KBM-7 (cell line): ENCODE data around the gene DENND5B.
"Not testable (repeated sequence)": the region's sequence is repeated elsewhere in the genome, so short reads cannot be mapped to it uniquely, and the experiment has no call there.

Experiments used
- DNase-seq: peaks from one replicate; pipeline ENCODE4 v3.0.0-alpha.2; 2015
- in situ Hi-C: fragments of 300-500 bp; cut with MboI; formaldehyde crosslinking; loops from 2 replicates; pipeline ENCODE4 v1.14.3; 2020; ENCODE audit warnings: low sequenced_read_pairs, low pct_unique_long_range_greater_than_20kb, mixed read lengths

The DENND5B gene

DNA sequence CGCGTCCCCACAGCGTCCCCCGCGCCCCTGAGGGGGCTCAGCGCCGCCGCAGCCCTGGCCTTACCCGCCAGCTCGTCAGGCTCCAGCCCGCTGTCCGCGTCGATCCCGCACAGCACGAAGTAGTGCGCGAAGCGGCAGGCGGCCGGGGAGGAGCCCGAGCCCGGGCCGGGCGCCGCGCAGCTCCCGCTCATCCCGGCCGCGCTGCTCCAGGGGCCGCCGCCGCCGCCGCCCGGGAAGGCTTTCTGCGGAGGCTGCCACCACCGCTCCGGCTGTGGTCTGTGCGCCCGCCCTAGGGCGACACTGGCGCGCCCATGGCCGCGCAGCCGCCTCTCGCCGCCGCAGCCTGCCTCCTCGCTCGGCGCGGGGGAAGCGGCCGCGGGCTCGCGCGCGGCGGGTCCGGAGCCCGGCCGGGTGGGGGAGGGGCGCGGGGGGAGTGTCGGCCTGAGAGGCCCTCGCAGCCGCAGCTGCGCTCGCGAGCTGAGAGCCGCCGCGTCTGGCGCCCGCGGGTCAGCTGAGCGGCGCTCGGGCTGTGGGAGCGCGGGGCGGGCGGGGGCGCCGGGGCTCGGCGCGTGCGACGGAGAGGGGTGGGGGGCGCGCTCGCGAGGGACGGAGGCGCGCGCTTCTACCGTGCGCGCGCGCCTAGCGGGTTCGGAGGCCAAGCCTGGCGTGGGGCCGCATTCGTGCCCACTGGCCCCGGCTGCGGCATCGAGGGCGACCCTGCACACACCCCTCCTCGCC, at the start of gene DENND5B:
Gene DENND5B, minus strand, starts transcription at position 495 of the 738 bp plus-strand sequence. Its CDS starts 304 bp downstream, at position 191.
- in situ Hi-C loops, result no loop called here
- peak; percentile 47 for DNase-seq

DNA sequence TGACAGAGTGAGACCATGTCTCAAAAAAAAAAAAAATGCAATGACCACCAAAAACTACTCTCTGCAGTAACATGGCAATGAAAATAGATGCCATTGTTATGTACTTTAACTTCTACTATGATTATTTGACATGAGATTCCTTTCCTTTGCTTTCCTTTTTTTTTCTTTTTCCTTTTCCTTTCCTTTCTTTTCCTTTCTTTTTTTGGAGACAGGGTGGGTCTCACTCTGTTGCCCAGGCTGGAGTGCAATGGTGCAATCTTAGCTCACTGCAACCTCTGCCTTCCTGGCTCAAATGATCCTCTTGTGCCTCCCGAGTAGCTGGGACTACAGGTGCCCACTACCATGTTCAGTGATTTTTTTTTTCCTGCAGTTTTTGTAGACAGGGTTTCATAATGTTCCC, 43.7 kb upstream of the DENND5B start:
- in situ Hi-C loops, result loop anchor here (25.0 kb wide), 2 partner anchors 222 to 372 kb away; no protein-coding TSS in a partner anchor

DNA sequence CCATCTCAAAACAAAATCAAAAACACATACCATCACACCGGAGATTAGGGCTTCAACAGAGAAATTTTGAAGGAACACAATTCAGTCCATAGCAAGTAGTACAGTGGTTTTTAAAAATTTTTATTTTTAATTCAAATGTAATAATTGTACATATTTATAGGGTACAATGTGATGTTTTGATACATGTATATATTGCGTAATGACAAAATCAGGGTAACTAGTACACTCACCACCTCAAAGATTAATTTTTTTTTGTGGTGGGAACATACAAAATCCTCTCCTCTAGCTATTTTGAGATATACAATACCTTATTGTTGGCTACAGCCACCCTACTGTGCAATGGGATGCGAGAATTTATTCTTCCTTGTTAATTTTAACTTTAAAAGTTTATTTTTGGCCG, 42.5 kb upstream of the DENND5B start:
- in situ Hi-C loops, result loop anchor here (25.0 kb wide), 2 partner anchors 221 to 371 kb away; no protein-coding TSS in a partner anchor
- DNase-seq, result no peak

More for the DNA sequence above, 43.7 kb upstream of the DENND5B start:
- no peak for DNase-seq

DNA sequence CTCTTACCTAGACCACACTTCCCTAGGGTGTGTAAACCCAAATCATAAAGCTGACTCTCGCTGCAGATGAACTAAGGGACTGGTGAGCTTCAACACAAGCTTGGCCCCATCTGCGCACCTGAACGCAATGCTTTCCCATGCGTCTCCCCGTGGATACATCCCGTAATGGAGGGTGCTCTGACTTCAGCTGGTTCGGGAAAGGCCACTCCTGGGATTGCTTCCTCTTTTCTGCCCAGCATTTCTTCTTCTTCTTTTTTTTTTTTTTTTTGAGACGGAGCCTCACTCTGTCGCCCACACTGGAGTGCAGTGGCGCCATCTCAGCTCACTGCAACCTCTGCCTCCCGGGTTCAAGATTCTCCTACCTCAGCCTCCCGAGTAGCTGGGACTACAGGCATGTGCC, 40.9 kb upstream of the DENND5B start:
- in situ Hi-C loops, result loop anchor here (25.0 kb wide), 2 partner anchors 220 to 370 kb away; no protein-coding TSS in a partner anchor
- peak; percentile 53 for DNase-seq

DNA sequence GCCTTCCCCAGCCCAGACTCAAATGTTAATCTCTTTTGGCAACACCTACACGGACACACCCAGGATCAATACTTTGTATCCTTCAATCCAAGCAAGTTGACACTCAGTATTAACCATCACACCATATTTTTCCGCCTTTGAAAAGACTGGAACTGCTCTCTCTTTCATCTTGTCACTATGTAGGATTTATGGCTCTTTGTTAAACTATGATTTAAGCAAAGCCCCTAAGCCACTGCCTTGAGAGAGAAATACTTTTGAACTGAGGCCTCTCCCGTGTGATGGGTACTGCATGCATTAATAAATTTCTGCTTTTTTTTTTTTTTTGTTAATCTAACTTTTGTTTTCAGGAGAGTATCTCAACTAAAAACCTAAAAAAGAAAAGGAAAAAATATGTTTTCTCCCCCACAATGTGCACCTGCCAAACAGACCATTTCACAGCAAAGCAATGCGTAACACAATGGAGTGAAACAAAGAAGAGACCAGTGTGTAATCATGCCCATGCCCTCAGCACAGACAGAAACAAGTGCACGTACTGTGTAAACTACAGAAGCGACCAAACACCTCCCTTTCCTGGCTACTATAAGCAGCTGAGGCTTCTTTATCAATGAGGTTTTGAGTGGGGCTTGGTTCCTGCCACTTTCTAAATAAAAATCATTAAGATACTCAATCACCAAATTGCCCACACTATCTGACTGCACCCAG, 40.2 kb upstream of the DENND5B start:
- in situ Hi-C loops, result loop anchor here (25.0 kb wide), 2 partner anchors 219 to 369 kb away; no protein-coding TSS in a partner anchor
- DNase-seq, result no peak

DNA sequence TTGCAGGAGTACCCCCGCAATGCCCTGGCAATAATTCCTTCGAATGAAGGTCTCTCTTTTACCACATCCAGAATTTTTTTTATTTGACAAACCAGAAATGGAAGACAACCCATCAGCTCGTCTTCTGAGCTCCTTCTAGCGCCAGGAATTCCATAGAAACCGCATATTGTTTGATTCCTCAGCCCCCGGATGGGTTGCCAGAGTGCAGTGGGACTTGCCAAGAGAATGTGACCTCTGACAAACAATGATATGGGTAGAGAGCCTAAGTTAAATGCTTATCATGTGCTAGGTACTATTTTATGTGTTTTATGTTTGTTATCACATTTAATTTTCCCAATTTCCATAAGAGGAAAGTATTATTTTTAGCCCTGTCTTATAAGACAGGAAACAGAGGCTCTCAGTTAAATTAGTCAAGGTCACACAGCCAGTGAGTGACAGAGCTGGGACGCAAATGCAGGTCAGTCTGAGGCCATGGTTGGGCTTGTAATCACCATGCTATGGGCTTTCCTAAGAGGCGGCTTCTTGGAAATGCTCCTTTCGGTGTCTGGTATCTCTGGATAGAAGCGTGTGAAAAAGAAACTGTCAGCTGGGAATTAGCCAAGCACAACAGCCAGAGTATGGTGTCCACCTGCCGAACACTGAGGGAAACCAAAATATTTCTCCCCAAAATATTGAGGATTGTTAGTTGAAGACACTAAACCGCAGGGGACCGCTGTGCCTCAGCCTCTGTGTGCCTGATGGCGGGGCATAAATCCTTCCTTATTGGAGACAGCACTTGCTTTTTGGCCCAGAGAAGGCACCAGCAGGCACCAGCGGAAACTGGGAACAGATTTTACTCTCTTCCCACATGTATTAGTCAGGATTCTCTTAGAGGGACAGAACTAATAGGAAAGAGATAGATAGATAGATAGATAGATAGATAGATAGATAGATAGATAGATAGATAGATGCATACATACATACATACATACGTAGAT, 39.1 kb upstream of the DENND5B start:
- DNase-seq, result no peak
- in situ Hi-C loops, result loop anchor here (25.0 kb wide), 2 partner anchors 218 to 368 kb away; no protein-coding TSS in a partner anchor

DNA sequence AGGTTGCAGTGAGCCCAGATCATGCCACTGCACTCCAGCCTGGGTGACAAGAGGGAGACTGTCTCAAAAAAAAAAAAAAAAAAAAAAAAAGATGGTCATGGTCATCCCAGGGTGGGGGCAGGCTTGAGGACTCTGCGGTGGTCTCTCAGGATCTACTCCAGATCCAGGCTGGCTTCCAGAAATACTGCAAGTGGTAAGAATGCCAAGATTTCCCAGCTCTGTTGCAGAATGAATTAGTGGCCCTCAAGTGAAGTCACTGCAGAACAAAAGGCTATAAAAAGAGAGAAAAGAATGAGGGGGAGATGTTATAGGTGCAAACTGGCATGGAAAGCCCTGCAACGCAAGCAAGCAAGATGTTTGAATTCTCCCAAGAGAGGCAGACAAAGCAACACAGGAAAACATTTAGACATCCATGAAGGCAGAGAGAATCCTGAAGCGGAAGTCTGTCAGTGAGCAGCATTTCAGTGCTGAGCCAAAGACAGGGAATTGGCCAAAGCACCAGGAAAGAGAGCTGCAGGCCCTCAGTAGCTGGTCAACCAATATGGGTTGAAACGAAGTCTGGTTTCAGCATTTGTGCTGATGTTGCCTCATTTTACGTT, 36.6 kb upstream of the DENND5B start:
- in situ Hi-C loops, result loop anchor here (25.0 kb wide), 2 partner anchors 215 to 365 kb away; no protein-coding TSS in a partner anchor
- no peak for DNase-seq

DNA sequence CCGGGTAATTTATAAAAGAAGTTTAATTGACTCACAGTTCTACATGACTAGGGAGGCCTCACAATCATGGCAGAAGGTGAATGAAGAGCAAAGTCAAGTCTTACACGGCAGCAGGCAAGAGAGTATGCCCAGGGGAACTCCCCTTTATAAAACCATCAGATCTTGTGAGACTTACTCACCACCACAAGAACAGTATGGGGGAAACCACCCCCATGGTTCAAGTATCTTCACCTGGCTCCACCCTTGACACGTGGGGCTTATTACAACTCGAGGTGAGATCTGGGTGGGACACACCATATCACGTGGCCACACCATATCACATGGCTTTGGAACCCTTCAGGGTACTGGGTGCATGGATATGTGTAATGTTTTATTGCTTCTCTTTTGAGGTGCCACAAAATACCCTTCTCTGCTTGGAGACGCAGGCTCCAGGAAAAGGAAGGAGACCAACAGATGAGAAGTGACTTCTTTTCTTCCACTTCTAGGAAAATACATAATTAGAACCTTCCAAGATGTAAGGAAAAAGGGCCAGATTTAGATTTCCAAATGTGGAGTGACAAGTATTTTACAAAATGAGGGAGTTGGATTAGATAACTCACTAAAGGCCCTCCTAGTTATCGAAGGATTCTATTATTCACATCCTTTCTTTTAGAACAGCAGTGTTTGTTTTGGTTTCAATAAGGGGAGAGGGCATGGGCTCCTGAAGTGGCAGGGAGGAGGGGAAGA, 35.5 kb upstream of the DENND5B start:
- in situ Hi-C loops, result loop anchor here (25.0 kb wide), 2 partner anchors 214 to 364 kb away; no protein-coding TSS in a partner anchor
- DNase-seq, result no peak

DNA sequence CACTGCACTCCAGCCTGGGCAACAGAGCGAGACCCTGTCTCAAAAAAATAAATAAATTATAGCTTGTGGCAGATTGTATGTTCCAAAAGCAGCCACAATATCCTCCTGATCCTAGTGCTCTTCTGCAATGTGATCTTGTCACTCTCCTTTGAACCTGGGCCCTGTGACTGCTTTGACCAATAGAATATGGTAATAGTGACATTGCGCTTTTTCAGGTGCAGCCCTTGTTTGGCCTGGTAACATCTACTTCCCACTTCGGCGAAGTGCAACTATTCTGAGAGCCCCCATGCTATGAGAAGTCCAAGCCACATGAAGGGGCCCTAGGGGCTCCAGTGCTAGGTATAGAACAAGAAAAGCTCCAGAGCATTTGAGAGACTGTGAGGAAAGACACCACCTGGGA, 31.1 kb upstream of the DENND5B start:
- in situ Hi-C loops, result no loop called here
- no peak for DNase-seq

DNA sequence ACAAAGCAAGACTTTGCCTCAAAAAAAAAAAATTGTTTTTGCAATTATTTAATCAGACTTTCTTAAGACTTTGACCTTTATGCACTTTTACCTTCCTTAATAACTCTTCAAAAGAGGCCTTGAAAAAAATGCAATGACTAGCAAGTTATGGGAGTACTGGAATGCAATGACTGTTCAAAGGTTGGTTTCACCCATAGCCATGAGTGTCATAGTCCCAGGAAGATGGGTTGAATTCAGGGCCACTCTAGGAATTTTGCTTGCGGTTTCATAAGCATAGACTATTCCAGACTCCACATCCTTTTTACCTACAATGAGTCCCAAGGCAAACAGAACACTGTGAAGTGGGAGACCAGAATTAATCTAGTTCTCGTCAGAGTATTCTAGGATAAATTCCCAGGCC, 29.4 kb upstream of the DENND5B start:
- DNase-seq, result no peak
- in situ Hi-C loops, result no loop called here

DNA sequence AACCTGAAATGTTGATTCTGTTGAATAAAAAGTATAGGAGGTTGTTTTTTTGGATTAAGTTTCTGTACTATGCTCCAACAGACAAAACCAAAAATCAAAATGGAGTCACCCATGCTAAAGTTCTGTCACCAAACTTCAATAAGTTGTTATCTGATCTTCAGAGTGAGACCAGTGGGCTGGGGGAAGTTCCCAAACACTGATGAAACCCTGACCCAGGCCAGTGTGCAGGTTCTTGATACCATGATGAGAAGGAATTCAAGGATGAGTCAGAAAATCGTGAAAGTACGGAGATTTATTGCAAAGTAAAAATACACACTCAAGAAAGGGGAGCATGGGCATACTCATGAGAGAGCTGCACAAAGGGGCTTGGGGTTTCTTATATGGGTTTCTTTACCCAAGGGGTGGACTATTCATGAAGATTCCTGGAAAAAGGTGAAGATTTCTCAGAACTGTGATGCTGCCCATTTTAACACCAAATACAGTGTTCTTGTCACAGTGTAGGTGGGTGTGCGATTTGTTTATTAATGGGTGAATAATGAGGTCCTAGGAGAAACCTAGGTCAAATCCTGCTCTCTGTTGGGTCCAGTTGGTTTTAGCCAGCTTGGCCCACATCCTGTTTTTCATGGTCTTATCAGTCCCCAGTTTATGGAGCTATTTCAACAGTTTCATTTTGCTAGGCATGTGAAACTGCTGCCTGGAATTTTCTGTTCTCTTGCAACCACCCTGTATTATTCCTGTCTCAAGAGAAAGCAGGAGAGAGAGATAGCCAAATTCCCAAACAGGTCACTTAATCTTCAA, 27.5 kb upstream of the DENND5B start:
- DNase-seq, result no peak
- in situ Hi-C loops, result no loop called here

DNA sequence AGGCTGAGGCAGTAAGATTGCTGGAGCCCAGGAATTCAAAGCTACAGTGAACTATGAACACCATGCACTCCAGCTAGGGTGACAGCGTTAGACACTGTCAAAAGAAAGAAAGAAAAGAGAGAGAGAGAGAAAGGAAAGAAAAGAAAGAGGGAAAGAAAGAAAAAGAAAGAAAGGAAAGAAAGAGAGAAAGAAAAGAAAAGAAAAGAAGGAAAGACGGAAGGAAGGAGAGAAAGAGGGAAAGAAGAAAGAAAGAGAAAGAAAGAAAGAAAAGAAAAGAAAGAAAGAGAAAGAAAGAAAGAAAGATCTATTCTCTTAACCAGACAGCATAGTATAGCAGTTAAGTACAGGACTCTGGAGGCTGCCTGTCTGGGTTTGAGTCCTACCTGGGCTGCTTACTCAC, 21.9 kb upstream of the DENND5B start:
- in situ Hi-C loops, result no loop called here
- DNase-seq, result no peak

DNA sequence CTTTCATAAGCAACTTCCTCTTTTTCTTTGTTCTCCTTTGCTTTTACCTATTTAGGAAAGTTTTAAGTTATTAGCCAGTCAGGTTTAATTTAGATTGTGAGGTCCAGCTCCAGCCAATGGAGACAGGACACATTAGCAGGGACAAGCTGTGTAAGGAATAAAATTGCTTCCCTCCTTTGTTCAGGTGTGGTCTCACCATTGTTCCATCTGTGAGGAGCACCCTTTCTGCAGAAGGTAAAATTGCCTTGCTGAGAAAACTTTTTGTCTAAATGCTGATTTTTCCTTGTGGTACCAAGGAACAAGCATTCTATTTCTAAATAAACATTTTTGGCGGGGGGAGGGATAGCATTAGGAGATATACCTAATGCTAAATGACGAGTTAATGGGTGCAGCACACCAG, 17.4 kb upstream of the DENND5B start:
- in situ Hi-C loops, result not testable (repeated sequence)
- peak; percentile 27 for DNase-seq

DNA sequence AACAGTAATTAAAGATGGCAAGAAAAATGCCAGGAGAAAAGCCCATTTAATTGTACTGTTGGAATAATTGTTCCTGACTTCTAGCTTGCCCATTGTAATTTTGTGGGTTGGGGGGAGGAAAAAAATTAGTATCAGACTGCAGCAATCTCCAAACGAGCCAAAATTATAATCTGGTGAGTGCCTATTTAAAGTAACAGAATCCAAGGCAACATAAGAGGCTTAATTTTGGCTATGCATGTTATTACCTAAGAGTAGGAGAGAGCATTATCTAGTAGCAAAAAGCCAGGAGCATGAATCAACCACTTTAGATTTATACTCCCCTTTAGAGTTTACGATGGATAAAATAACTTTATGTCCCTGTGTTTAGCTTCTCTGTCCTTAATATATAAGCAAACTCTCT, 14.6 kb upstream of the DENND5B start:
- in situ Hi-C loops, result no loop called here

DNA sequence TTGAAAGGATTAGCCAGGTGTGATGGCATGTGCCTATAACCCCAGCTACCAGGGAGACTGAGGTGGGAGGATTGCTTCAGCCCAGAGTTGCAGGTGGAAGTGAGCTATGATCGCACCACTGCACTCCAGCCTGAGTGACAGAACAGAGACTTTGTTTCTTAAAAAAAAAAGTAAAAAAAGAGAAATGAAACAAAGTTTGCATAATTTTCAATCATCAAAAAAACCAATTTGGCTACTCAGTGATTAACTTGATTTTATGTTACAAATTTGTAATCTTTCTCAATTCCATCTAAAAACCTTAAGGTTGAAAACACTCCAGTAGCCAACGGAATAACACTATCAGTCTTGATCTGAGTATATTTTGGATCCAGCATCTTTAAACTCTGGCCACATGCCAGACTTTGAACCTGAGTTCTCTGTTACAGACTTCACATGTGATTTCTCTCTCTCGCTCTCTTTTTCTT, 12.6 kb upstream of the DENND5B start:
- in situ Hi-C loops, result no loop called here
- no peak for DNase-seq

More for the DNA sequence above, 14.6 kb upstream of the DENND5B start:
- no peak for DNase-seq

DNA sequence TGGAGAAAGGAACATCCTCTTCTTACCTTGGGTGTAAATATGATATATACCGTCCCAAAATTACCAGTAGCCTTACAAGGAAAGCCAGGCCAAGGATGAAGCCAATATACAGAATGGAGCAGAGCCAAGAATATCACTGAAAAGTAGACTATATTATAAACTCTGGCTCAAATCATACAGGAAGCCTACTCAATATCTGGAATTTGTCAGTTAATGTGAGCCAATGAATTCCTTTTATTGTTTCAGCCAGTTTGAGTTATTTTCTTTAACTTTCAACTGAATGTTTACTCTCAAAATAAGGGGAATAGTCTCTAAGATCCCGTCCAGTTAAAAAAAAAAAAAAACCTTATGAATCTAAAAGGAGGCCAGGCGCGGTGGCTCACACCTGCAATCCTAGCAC, 9.8 kb upstream of the DENND5B start:
- in situ Hi-C loops, result no loop called here
- DNase-seq, result no peak

DNA sequence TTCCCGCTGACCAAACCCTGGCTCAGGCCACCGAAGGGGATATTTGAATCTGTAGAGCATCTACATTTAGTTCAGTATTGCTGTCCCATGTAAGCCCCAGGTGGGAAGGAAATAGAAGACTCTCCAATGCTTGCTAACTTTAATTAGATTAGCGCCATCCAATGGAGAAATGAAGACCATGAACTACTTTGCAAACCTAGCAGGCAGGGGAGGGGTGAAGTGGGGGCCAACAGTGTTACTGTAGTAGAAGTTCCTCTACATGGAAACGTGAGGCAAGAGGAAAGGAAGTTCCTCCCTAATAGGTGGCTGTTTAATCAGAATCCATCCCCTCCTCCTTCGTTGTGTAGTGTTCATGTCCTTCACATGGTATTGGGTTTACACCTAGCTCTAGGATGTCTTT, 9.3 kb upstream of the DENND5B start:
- peak; percentile 15 for DNase-seq

More for the DNA sequence above, 9.3 kb upstream of the DENND5B start:
- in situ Hi-C loops, result no loop called here
